DMS153 (cell line): ENCODE results near the gene DOCK1.
A peak's percentile ranks its signal among the peaks of the same experiment; 100 is the strongest.

Experiments used
- DNase-seq: peaks from one replicate; lab custom pipeline; 2025; lab: John Stamatoyannopoulos, UW

Gene DOCK1

GRCh38 chr10:127145173-127145572 is 239.9 kb downstream of the DOCK1 start:
- DNase-seq = no peak

- DNase-seq = no peak
These were observed 241.4 kb downstream of the DOCK1 start for GRCh38 chr10:127146661-127147060.

GRCh38 chr10:127148066-127148932 is 243.1 kb downstream of the DOCK1 start:
- DNase-seq = no peak

- DNase-seq = no peak
These were observed 243.6 kb downstream of the DOCK1 start for GRCh38 chr10:127148933-127149220.

- DNase-seq = no peak
These were observed 244.4 kb downstream of the DOCK1 start for GRCh38 chr10:127149501-127150081.

- no peak for DNase-seq
These were observed 244.9 kb downstream of the DOCK1 start for GRCh38 chr10:127150136-127150535.

GRCh38 chr10:127151541-127151940 is 246.3 kb downstream of the DOCK1 start:
- DNase-seq = no peak

- DNase-seq = no peak
These were observed 246.9 kb downstream of the DOCK1 start for GRCh38 chr10:127151981-127152699.

GRCh38 chr10:127153181-127153580 is 248.0 kb downstream of the DOCK1 start:
- DNase-seq = no peak

- no peak for DNase-seq
These were observed 249.8 kb downstream of the DOCK1 start for GRCh38 chr10:127154831-127155620.

GRCh38 chr10:127157089-127157488 is 251.9 kb downstream of the DOCK1 start:
- peak; percentile 4 for DNase-seq

GRCh38 chr10:127157506-127158200 is 252.4 kb downstream of the DOCK1 start:
- no peak for DNase-seq

- no peak for DNase-seq
These were observed 253.4 kb downstream of the DOCK1 start for GRCh38 chr10:127158662-127159061.

- no peak for DNase-seq
These were observed 254.5 kb downstream of the DOCK1 start for GRCh38 chr10:127159648-127160245.

- no peak for DNase-seq
These were observed 256.3 kb downstream of the DOCK1 start for GRCh38 chr10:127161482-127161881.

- no peak for DNase-seq
These were observed 257.6 kb downstream of the DOCK1 start for GRCh38 chr10:127162841-127163240.

- no peak for DNase-seq
These were observed 263.0 kb downstream of the DOCK1 start for GRCh38 chr10:127168261-127168660.

GRCh38 chr10:127174866-127175265 is 269.6 kb downstream of the DOCK1 start:
- no peak for DNase-seq

GRCh38 chr10:127175357-127176110 is 270.3 kb downstream of the DOCK1 start:
- no peak for DNase-seq

GRCh38 chr10:127176649-127177048 is 271.4 kb downstream of the DOCK1 start:
- no peak for DNase-seq
